Mesothelial cell of epicardium (in vitro differentiated cells): ENCODE measurements around the gene TMCO1. TPM values are rescaled to one million over a fixed set of nuclear protein-coding genes. Genes with fewer than 3 reads are reported as not detected.
"Not testable (repeated sequence)": the region's sequence is repeated elsewhere in the genome, so short reads cannot be mapped to it uniquely, and the experiment has no call there.

Source experiments
- DNase-seq, 2 experiments: peaks; one replicate each; pipeline ENCODE4 v3.0.0; 2021; ENCODE audit warnings: low spot score in 2 of 2; ENCODE audit not compliant: unreplicated experiment in 2 of 2
- H3K27ac Mint-ChIP-seq: 2 replicates; pipeline ENCODE4 v1.8.0; 2021; ENCODE audit warnings: mixed read lengths
- H3K27me3 Mint-ChIP-seq: 2 replicates; pipeline ENCODE4 v1.8.0; 2021; ENCODE audit warnings: low read depth, mixed read lengths
- H3K36me3 Mint-ChIP-seq: 2 replicates; pipeline ENCODE4 v1.8.0; 2021; ENCODE audit warnings: mixed read lengths
- H3K4me1 Mint-ChIP-seq: 2 replicates; pipeline ENCODE4 v1.8.0; 2021; ENCODE audit warnings: mixed read lengths
- H3K4me3 Mint-ChIP-seq: 2 replicates; pipeline ENCODE4 v1.8.0; 2021; ENCODE audit warnings: mild to moderate bottlenecking, moderate library complexity, mixed read lengths
- H3K9me3 Mint-ChIP-seq: 2 replicates; pipeline ENCODE4 v1.8.0; 2021; ENCODE audit warnings: mixed read lengths
- total RNA-seq: library from RNA; stranded (reverse); gene quantifications from 3 replicates; pipeline ENCODE4 v1.2.1, GENCODE V29; 2021
- TF ChIP-seq, protein P1 (sequence below): fragments of 200-600 bp; sonication (generic); IDR thresholded peaks from one replicate; pipeline ENCODE4 v1.5.0; 2021; ENCODE audit warnings: antibody characterized with exemption; ENCODE audit not compliant: unreplicated experiment

TMCO1 gene
- total RNA-seq, 1 donor from 2014 or later = 69.6 TPM

DNA sequence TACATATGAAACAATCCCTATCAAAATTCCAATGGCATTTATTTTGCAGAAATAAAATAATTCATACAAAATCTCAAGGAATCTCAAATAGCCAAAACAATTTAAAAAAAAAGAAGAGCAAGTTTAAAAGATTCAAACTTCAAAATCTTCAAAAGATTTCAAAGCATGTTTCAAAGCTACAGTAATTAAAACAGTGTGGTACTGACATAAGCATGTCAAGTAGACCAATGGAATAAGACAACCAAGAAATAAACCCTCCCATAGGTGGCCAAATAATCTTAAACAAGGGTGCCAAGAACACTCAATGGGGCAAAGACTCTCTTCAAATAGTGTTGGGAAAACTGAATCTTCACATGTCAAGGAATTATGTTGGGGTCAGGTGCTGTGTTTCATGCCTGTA is 30.7 kb upstream of the TMCO1 start:
- DNase-seq = no peak
- Mint-ChIP-seq H3K27me3 (peaks cover 5% of the 10 kb centered on the region), H3K9me3 (peaks cover 23% of the 10 kb centered on the region), H3K36me3 (no peaks in the 10 kb centered on the region), H3K27ac (no peak overlapping the region), H3K4me3 (no peak overlapping the region), H3K4me1 (no peaks in the 10 kb centered on the region)
- TF ChIP-seq, protein P1, sequence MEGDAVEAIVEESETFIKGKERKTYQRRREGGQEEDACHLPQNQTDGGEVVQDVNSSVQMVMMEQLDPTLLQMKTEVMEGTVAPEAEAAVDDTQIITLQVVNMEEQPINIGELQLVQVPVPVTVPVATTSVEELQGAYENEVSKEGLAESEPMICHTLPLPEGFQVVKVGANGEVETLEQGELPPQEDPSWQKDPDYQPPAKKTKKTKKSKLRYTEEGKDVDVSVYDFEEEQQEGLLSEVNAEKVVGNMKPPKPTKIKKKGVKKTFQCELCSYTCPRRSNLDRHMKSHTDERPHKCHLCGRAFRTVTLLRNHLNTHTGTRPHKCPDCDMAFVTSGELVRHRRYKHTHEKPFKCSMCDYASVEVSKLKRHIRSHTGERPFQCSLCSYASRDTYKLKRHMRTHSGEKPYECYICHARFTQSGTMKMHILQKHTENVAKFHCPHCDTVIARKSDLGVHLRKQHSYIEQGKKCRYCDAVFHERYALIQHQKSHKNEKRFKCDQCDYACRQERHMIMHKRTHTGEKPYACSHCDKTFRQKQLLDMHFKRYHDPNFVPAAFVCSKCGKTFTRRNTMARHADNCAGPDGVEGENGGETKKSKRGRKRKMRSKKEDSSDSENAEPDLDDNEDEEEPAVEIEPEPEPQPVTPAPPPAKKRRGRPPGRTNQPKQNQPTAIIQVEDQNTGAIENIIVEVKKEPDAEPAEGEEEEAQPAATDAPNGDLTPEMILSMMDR = no peak

DNA sequence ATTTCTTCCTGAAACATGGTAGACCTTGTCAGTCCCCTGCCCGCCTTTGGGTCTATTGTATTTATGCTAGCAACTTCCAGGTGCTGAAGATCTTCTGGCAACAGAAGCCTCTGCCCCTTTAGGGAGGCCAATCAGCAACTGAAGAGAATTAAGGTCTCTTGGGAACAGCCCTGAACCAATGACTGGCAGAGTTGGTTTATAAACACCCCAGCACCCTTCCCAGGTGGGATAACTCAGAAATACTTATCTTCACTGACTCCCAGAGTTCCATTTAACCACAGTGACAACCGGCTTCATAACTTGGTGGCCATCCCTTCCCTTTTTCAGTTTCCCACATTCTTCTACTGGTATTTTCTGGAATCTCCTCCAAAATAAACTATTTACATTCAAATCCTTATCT is 27.2 kb upstream of the TMCO1 start:
- Mint-ChIP-seq H3K9me3 (peaks cover 12% of the 10 kb centered on the region), H3K4me3 (no peak overlapping the region), H3K27ac (no peak overlapping the region), H3K4me1 (no peaks in the 10 kb centered on the region), H3K36me3 (no peaks in the 10 kb centered on the region), H3K27me3 (peaks cover 12% of the 10 kb centered on the region)
- DNase-seq = no peak
- TF ChIP-seq, protein P1 = no peak

DNA sequence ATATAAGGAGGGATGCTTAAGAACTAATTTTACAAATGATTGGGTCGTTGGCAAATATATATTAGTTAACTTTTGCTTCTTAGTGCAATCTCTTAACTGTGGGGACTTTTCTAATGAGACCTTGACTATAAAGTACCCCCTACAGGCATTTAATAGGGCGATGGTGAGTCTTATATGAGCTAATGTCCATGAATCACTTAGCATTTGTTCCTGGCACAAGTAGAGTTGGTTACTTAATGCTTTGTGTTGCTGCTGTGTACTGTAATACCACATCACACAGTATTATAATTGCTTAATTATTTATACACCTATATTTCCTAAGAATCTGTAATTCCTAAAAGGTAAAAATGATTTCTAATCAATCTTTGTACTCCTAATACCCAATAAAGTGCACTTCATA is 25.3 kb upstream of the TMCO1 start:
- H3K27me3 Mint-ChIP-seq = peaks cover 12% of the 10 kb centered on the region
- H3K9me3 Mint-ChIP-seq = no peaks in the 10 kb centered on the region
- TF ChIP-seq, protein P1 = no peak
- DNase-seq = no peak
- H3K4me3 Mint-ChIP-seq = no peak overlapping the region
- H3K36me3 Mint-ChIP-seq = no peaks in the 10 kb centered on the region
- H3K4me1 Mint-ChIP-seq = no peaks in the 10 kb centered on the region
- no peak overlapping the region for H3K27ac Mint-ChIP-seq

DNA sequence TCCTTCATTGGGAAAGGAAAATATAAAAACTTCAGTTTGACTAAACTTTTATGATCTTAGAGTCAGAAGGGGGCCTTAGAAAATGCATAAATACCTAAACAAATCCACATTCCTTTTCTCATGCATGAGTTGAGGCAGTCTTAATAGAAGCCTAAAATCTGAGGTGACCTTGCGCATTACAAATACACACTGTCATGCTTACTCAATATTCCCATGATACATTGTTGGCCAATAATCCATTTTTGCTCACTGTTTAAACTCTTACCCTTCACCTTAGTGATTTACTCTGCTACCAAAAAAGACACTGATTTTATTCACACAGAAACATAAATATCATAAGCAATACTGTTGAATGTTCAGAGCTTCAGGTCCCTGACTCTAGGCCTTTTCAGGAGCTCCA is 19.1 kb upstream of the TMCO1 start:
- Mint-ChIP-seq H3K9me3 (peaks cover 7% of the 10 kb centered on the region), H3K27me3 (peaks cover 5% of the 10 kb centered on the region), H3K36me3 (peaks cover 8% of the 10 kb centered on the region), H3K27ac (no peak overlapping the region), H3K4me3 (no peak overlapping the region), H3K4me1 (no peaks in the 10 kb centered on the region)
- DNase-seq = no peak
- TF ChIP-seq, protein P1 = no peak

DNA sequence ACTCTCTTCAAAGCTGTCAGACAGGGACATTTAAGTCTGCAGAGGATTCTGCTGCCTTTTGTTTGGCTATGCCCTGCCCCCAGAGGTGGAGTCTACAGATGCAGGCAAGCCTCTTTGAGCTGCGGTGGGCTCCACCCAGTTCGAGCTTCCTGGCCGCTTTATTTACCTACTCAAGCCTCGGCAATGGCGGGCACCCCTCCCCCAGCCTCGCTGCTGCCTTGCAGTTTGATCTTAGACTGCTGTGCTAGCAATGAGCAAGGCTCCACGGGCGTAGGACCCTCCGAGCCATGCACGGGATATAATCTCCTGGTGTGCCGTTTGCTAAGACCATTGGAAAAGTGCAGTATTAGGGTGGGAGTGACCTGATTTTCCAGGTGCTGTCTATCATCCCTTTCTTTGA is 14.9 kb upstream of the TMCO1 start:
- not testable (repeated sequence) for H3K4me1 Mint-ChIP-seq

DNA sequence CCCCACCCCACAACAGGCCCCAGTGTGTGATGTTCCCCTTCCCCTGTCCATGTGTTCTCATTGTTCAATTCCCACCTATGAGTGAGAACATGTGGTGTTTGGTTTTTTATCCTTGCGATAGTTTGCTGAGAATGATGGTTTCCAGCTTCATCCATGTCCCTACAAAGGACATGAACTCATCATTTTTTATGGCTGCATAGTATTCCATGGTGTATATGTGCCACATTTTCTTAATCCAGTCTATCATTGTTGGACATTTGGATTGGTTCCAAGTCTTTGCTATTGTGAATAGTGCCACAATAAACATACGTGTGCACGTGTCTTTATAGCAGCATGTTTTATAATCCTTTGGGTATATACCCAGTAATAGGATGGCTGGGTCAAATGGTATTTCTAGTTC is 9.5 kb upstream of the TMCO1 start:
- H3K4me1 Mint-ChIP-seq, DNase-seq, H3K4me3 Mint-ChIP-seq: not testable (repeated sequence)

More for the DNA sequence above, 14.9 kb upstream of the TMCO1 start:
- not testable (repeated sequence) for H3K4me3 Mint-ChIP-seq, DNase-seq, H3K27ac Mint-ChIP-seq, H3K27me3 Mint-ChIP-seq
- H3K9me3 Mint-ChIP-seq = peaks cover 22% of the 10 kb centered on the region
- peaks cover 10% of the 10 kb centered on the region for H3K36me3 Mint-ChIP-seq

DNA sequence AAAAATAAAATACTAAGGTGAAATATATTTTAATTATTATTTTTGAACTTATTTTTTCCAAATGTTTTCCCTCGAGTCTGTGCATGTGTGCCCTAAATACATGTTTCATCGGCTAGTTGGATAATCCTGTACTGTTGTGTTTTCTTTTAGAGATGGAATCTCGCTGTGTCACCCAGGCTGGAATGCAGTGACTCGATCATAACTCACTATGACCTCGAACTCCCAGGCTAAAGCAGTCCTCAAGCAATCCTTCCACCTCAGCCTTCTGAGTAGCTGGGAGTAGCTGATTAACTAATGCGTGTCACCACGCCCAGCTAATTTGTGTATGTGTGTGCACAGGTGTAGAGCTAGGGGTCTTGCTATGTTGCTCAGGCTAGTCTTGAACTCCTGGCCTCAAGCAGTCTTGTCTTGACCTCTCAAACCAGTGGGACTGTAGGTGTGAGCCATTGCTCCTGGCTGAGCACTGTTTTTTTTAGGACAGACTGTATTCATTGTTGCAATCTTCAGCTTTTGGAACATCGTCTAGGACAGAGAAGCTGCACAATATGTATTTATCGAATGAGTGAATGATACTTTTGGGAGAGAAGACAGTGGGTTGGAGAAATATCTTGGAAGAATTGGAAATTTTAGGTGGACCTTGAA is 4.8 kb upstream of the TMCO1 start:
- H3K4me3 Mint-ChIP-seq = no peak overlapping the region
- H3K9me3 Mint-ChIP-seq = no peaks in the 10 kb centered on the region
- no peak for DNase-seq
- H3K27ac Mint-ChIP-seq = no peak overlapping the region
- no peaks in the 10 kb centered on the region for H3K27me3 Mint-ChIP-seq
- TF ChIP-seq, protein P1 = no peak
- peaks cover 13% of the 10 kb centered on the region for H3K4me1 Mint-ChIP-seq
- H3K36me3 Mint-ChIP-seq = peaks cover 11% of the 10 kb centered on the region

More for the DNA sequence above, 9.5 kb upstream of the TMCO1 start:
- H3K27ac Mint-ChIP-seq, H3K27me3 Mint-ChIP-seq: not testable (repeated sequence)
- Mint-ChIP-seq H3K36me3 (peaks cover 13% of the 10 kb centered on the region), H3K9me3 (peaks cover 16% of the 10 kb centered on the region)
